Raji (cell line): ENCODE measurements around the gene OR6X1.

ENCODE experiments used
- POLR2A ChIP-seq: IDR thresholded peaks from 2 replicates; pipeline ENCODE4 v1.6.1; 2011; ENCODE audit warnings: low read depth, low read length, control low read depth; ENCODE audit not compliant: insufficient read depth

OR6X1 gene

GRCh38 chr11:123729602-123730001 is 24.7 kb downstream of the OR6X1 start:
- TF ChIP-seq POLR2A, result no peak

DNA sequence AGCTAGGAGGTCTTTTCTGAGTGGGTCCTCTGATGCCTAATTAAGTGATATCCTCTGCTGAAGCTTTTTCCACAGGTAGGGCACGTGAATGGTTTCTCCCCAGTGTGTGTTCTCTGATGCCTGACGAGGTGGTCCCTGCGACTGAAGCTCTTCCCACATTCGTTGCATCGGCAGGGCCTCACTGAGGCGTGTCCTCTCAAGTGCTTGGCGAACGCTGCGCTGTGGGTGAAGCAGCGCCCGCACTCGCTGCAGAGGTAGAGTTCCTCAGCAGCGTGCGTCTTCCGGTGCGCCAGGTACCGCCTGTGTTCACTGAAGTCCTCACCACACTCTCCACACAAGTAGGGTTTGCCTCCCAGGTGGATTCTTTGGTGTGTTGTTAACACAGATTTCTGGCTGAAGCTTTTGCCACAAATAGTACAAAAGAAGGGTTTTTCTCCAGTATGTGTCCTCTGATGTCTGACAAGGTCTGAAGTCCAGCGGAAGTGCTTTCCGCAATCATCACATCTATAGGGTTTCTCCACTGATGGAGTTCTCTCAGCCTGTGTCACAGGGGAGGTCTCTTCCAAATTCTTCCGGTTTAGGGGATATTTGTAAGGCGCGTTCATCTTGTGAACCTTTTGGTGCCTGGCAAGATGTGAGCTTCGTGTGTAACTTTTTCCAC is 28.2 kb downstream of the OR6X1 start:
- no peak for TF ChIP-seq POLR2A

DNA sequence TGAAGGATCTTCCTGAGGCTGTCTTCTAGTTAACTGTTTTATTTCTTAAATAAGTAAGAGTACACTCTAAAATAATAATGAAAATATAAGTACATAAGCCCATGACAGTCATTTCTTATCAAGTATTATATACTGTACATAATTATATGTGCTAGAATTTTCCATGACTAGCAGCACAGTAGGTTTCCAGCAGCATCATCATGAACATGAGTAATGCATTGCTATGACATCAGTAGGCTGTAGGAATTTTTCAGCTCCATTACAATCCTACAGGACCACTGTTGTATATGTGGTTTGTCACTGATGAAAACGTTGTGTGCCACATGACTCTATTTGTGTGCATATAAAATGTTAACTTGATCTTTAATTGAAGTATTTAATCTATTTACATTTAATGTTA is 34.9 kb downstream of the OR6X1 start:
- TF ChIP-seq POLR2A, result no peak

GRCh38 chr11:123718469-123718868 is 35.8 kb downstream of the OR6X1 start:
- TF ChIP-seq POLR2A, result no peak

GRCh38 chr11:123718063-123718462 is 36.3 kb downstream of the OR6X1 start:
- TF ChIP-seq POLR2A, result no peak

DNA sequence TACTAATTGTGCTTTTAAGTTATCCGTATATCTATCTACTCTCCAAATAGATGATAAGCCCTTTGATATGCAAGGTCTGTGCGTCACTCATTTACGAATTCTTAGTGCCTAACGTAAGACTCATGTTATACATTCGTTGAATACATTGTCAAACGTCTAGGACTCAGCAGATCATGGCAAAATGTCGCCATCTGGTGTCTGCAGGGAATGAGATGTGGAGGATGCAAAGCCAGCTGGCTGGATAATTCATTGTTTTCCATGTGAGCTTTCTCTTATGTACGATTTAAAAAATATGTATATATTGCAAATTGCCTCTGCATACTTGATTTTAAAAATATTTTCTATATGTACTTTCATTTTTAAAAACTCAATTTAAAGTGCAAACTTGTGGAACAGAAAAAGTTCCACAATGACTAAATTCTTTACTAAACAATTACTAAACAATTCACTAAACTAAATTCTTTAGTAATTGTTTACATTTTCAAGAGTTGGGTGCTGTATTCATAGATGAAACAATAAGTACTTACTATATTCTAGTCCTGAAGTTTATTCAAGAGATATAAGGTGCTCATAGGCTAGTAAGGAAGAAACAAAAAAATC is 46.6 kb downstream of the OR6X1 start:
- no peak for TF ChIP-seq POLR2A

DNA sequence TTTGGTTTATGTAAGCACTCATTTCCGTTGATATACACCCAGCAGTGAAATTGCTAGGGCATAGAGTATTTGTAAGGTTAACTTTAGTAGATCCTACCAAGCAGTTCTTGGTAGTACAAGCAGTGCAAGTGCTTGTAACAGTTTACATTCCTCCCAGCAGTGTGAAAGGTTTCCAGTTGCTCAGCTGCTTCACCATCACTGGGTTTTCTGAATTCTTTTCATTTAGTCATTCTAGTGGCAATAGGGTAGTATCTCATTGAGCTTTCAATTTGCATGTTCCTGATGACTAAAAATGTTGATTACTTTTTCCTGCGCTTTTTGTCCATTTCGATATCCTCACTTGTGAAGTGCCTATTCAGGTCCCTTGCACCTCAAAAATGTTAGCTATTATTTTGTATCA is 47.1 kb downstream of the OR6X1 start:
- TF ChIP-seq POLR2A, result no peak

DNA sequence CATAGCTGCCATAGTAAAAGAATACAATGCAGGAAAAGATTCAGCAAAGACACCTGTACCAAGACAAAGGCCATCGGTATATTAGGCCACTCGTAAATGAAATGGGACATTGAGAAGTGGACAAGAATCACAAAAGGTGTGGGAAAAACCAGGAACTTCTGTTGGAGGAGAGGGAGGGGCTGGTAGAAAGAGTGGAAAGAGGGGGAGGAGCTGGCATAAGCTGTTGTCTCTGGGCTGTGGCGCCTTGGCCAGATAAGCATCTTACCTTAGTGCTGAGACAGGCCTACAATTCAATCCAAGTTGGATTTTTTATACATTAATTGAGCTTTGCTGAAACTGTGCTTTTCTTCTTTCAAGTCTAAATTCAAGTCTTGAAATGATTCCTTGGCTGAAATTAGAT is 50.0 kb downstream of the OR6X1 start:
- no peak for TF ChIP-seq POLR2A
